HCT116 (cell line): ENCODE results near the gene SMYD4. TPM values are rescaled to one million over a fixed set of nuclear protein-coding genes. Genes with fewer than 3 reads are reported as not detected.

Experiments used
- ATAC-seq: fragments of 200-7000 bp; cut with Tn5 transposase; 2 replicates; pipeline ENCODE4 v1.9.1; 2020; ENCODE audit warnings: mild to moderate bottlenecking, moderate library complexity
- BruUV-seq: library from RNA; stranded (reverse); fragments of 400-500 nt; replicated peaks from 2 replicates; lab custom pipeline; 2021; lab: Mats Ljungman, UMichigan
- CTCF ChIA-PET: fragments of 300-600 bp; sonication (Branson Sonifier 250); formaldehyde crosslinking; loops from one replicate; lab custom pipeline; 2021; ENCODE audit warnings: antibody characterized with exemption; lab: Charles Lee
- POLR2A ChIA-PET: fragments of 300-600, 350-600 bp; sonication (Branson Sonifier 250); formaldehyde crosslinking; loops from one replicate; lab custom pipeline; 2021; ENCODE audit warnings: antibody characterized with exemption; lab: Charles Lee
- RAD21 ChIA-PET, 2 experiments: fragments of 300-600 bp; sonication (Branson Sonifier 250); formaldehyde crosslinking; loops; one replicate each; lab custom pipeline; 2023; ENCODE audit warnings: low total read pairs in 2 of 2; ENCODE audit not compliant: uncharacterized antibody in 2 of 2, unreplicated experiment in 2 of 2, low non-redundant PET in 1 of 2; lab: Charles Lee
- DNase-seq: peaks from one replicate; pipeline ENCODE4 v3.0.0-alpha.2; 2010; ENCODE audit warnings: low read depth, low spot score
- H2AFZ ChIP-seq: fragments of 200-600 bp; shearing (Covaris generic), sonication (generic); 2 replicates; pipeline ENCODE4 v1.6.1; 2017; ENCODE audit warnings: low read depth, mixed run types, mixed read lengths, antibody characterized with exemption, low read length; ENCODE audit not compliant: poor library complexity, severe bottlenecking
- H3K27ac ChIP-seq: 2 replicates; pipeline ENCODE4 v1.5.1; 2012; ENCODE audit warnings: low read depth, low read length
- H3K27me3 ChIP-seq: fragments of 200-600 bp; sonication (generic); 2 replicates; pipeline ENCODE4 v1.6.1; 2016; ENCODE audit warnings: mixed run types, low read length, mixed read lengths; ENCODE audit not compliant: insufficient read depth
- H3K36me3 ChIP-seq, 2 experiments: fragments of 200-500 bp in 1 of 2; fragments of 200-600 bp in 1 of 2; sonication (Bioruptor generic) in 1 of 2; sonication (generic) in 1 of 2; 2 replicates each; pipeline versions ENCODE4 v1.5.1 to v1.6.1; 2014 to 2016; ENCODE audit warnings: low read length in 2 of 2, inconsistent platforms in 1 of 2, mixed read lengths in 1 of 2, mixed run types in 1 of 2; ENCODE audit not compliant: insufficient read depth in 2 of 2, control insufficient read depth in 1 of 2
- H3K4me1 ChIP-seq, 2 experiments: fragments of 200-600 bp in 1 of 2; sonication (generic) in 1 of 2; 2 replicates each; pipeline versions ENCODE4 v1.5.1 to v1.6.1; 2012 to 2017; ENCODE audit warnings: low read length in 2 of 2, inconsistent platforms in 1 of 2, mild to moderate bottlenecking in 1 of 2, mixed read lengths in 1 of 2, mixed run types in 1 of 2, moderate library complexity in 1 of 2; ENCODE audit not compliant: insufficient read depth in 2 of 2, control insufficient read depth in 1 of 2
- H3K4me2 ChIP-seq: fragments of 200-600 bp; sonication (generic); 2 replicates; pipeline ENCODE4 v1.6.1; 2017; ENCODE audit warnings: mixed run types, low read length, mixed read lengths
- H3K4me3 ChIP-seq, 2 experiments: fragments of 200-600 bp in 1 of 2; sonication (generic) in 1 of 2; replicated peaks in 1 of 2; 2 replicates each; pipeline ENCODE4 v1.5.1; 2011 to 2016; ENCODE audit warnings: low read length in 2 of 2, control low read depth in 1 of 2, low read depth in 1 of 2, mild to moderate bottlenecking in 1 of 2, mixed read lengths in 1 of 2, mixed run types in 1 of 2
- H3K79me2 ChIP-seq: fragments of 200-600 bp; sonication (generic); 2 replicates; pipeline ENCODE4 v1.6.1; 2017; ENCODE audit warnings: mild to moderate bottlenecking, mixed run types, low read length, moderate library complexity, mixed read lengths; ENCODE audit not compliant: insufficient read depth
- H3K9ac ChIP-seq: fragments of 200-600 bp; sonication (generic); 2 replicates; pipeline ENCODE4 v1.6.1; 2016; ENCODE audit warnings: low read length, mixed read lengths
- H3K9me2 ChIP-seq: fragments of 200-600 bp; sonication (generic), shearing (Covaris generic); 2 replicates; pipeline ENCODE4 v1.6.1; 2017; ENCODE audit warnings: mixed run types, mild to moderate bottlenecking, moderate library complexity; ENCODE audit not compliant: insufficient read depth
- H3K9me3 ChIP-seq, 2 experiments: fragments of 200-500 bp in 1 of 2; fragments of 200-600 bp in 1 of 2; sonication (Bioruptor generic) in 1 of 2; sonication (generic) in 1 of 2; 2 replicates each; pipeline ENCODE4 v1.6.1; 2014 to 2017; ENCODE audit warnings: low read length in 2 of 2, mixed read lengths in 2 of 2, inconsistent platforms in 1 of 2, low read depth in 1 of 2, mild to moderate bottlenecking in 1 of 2, mixed run types in 1 of 2, moderate library complexity in 1 of 2; ENCODE audit not compliant: control insufficient read depth in 1 of 2, insufficient read depth in 1 of 2
- H4K20me1 ChIP-seq: fragments of 200-600 bp; sonication (generic), shearing (Covaris generic); 2 replicates; pipeline ENCODE4 v1.6.1; 2017; ENCODE audit warnings: mixed run types, mild to moderate bottlenecking, moderate library complexity; ENCODE audit not compliant: insufficient read depth
- ATF3 ChIP-seq: IDR thresholded peaks from 2 replicates; pipeline ENCODE4 v1.6.1; 2012
- CBX3 ChIP-seq: IDR thresholded peaks from 2 replicates; pipeline ENCODE4 v1.6.1; 2012; ENCODE audit warnings: low read depth
- CEBPB ChIP-seq: IDR thresholded peaks from 2 replicates; pipeline ENCODE4 v1.6.1; 2012; ENCODE audit warnings: low read depth
- EGR1 ChIP-seq: IDR thresholded peaks from 2 replicates; pipeline ENCODE4 v1.6.1; 2012; ENCODE audit warnings: low read depth
- ELF1 ChIP-seq: IDR thresholded peaks from 2 replicates; pipeline ENCODE4 v1.6.1; 2012; ENCODE audit warnings: low read depth, borderline replicate concordance
- FOSL1 ChIP-seq: IDR thresholded peaks from 2 replicates; pipeline ENCODE4 v1.6.1; 2012; ENCODE audit warnings: low read depth
- JUND ChIP-seq: IDR thresholded peaks from 2 replicates; pipeline ENCODE4 v1.6.1; 2012
- POLR2A ChIP-seq: IDR thresholded peaks from 2 replicates; pipeline ENCODE4 v1.7.0; 2011; ENCODE audit warnings: borderline replicate concordance; ENCODE audit not compliant: insufficient read depth, insufficient read length; ENCODE audit errors: extremely low read depth
- REST ChIP-seq: IDR thresholded peaks from 2 replicates; pipeline ENCODE4 v1.6.1; 2012; ENCODE audit warnings: low read depth
- SIN3A ChIP-seq: IDR thresholded peaks from 2 replicates; pipeline ENCODE4 v1.6.1; 2012; ENCODE audit warnings: low read depth
- SP1 ChIP-seq: IDR thresholded peaks from 2 replicates; pipeline ENCODE4 v1.6.1; 2012; ENCODE audit warnings: low read depth
- SRF ChIP-seq: IDR thresholded peaks from 2 replicates; pipeline ENCODE4 v1.6.1; 2012; ENCODE audit warnings: low read depth
- TCF7L2 ChIP-seq: IDR thresholded peaks from 2 replicates; pipeline ENCODE4 v1.7.0; 2011; ENCODE audit warnings: borderline replicate concordance, inconsistent platforms; ENCODE audit not compliant: insufficient read depth, insufficient read length; ENCODE audit errors: extremely low read depth
- YY1 ChIP-seq: IDR thresholded peaks from 2 replicates; pipeline ENCODE4 v1.6.1; 2011; ENCODE audit warnings: low read length, low read depth, moderate library complexity, mild to moderate bottlenecking; ENCODE audit not compliant: insufficient replicate concordance; ENCODE audit errors: extremely low read depth
- ZBTB33 ChIP-seq: IDR thresholded peaks from 2 replicates; pipeline ENCODE4 v1.6.1; 2011; ENCODE audit warnings: mild to moderate bottlenecking, low read length, moderate library complexity; ENCODE audit not compliant: insufficient replicate concordance; ENCODE audit errors: extremely low read depth
- ZNF274 ChIP-seq: fragments of 200-500 bp; sonication (Bioruptor generic); IDR thresholded peaks from 2 replicates; pipeline ENCODE4 v1.6.1; 2014; ENCODE audit warnings: mild to moderate bottlenecking, low read depth, low read length, inconsistent platforms
- intact Hi-C: fragments of 100-400 bp; cut with micrococcal nuclease; formaldehyde crosslinking; loops from 2 replicates; pipeline ENCODE4 v1.10.0; 2022
- total RNA-seq: library from RNA; stranded (reverse); gene quantifications from one replicate; pipeline ENCODE4 v1.2.1, GENCODE V29; 2021; ENCODE audit not compliant: unreplicated experiment

The SMYD4 gene
- total RNA-seq, 1 experiment from 2014 or later, result 16.9 TPM

- Histone ChIP-seq H3K79me2 (peaks cover 17% of the 10 kb centered on the region), H3K9ac (no peak overlapping the region), H3K4me3 (no peak overlapping the region), H3K27me3 (no peaks in the 10 kb centered on the region), H3K4me1 (no peaks in the 10 kb centered on the region), H3K9me2 (no peaks in the 10 kb centered on the region), H3K4me2 (no peak overlapping the region), H4K20me1 (no peaks in the 10 kb centered on the region), H3K36me3 (peaks cover 3 to 11% of the 10 kb centered on the region in 2 experiments; a peak in 2 of 4 replicates), H3K27ac (no peak overlapping the region), H2AFZ (no peak overlapping the region), H3K9me3 (no peaks in the 10 kb centered on the region)
- CTCF ChIA-PET, result no interaction called here
- POLR2A ChIA-PET, result interaction anchor here (0.5 kb wide), 1 partner anchor 38 kb away, joined by 3 read pairs; no protein-coding TSS in a partner anchor
- RAD21 ChIA-PET, result no interaction called here
- intact Hi-C loops, result no loop called here
- TF ChIP-seq SP1 (no peak), TCF7L2 (no peak), YY1 (no peak), FOSL1 (no peak), EGR1 (no peak)
- BruUV-seq, result no TSS peak
- ATAC-seq (no peak), DNase-seq (no peak)
Measured at GRCh38 chr17:1807890-1808289, 21.8 kb downstream of the SMYD4 start.

GRCh38 chr17:1803280-1803679 is 26.4 kb downstream of the SMYD4 start:
- CTCF ChIA-PET, result no interaction called here
- RAD21 ChIA-PET, result no interaction called here
- intact Hi-C loops, result no loop called here
- TF ChIP-seq CBX3 (no peak), ZNF274 (no peak), FOSL1 (no peak), SIN3A (no peak), ATF3 (no peak), ELF1 (no peak), CEBPB (no peak), POLR2A (no peak), JUND (no peak), TCF7L2 (no peak), SRF (no peak), REST (no peak), ZBTB33 (no peak), YY1 (no peak)

More at GRCh38 chr17:1803280-1803679, 26.4 kb downstream of the SMYD4 start:
- Histone ChIP-seq H3K36me3 (peaks cover 5 to 12% of the 10 kb centered on the region in 2 experiments), H3K4me1 (no peaks in the 10 kb centered on the region), H3K9me2 (no peaks in the 10 kb centered on the region), H3K79me2 (peaks cover 11% of the 10 kb centered on the region; the same call in 1 of the 2 replicates), H3K9ac (no peak overlapping the region), H3K4me2 (no peak overlapping the region), H4K20me1 (no peaks in the 10 kb centered on the region), H2AFZ (no peak overlapping the region), H3K9me3 (no peaks in the 10 kb centered on the region), H3K27ac (no peak overlapping the region), H3K4me3 (no peak overlapping the region), H3K27me3 (no peaks in the 10 kb centered on the region)
- DNase-seq (no peak), ATAC-seq (no peak)
- POLR2A ChIA-PET, result no interaction called here
- BruUV-seq, result no TSS peak
